ENCODE data around the gene PLD1.

PLD1 gene

DNA sequence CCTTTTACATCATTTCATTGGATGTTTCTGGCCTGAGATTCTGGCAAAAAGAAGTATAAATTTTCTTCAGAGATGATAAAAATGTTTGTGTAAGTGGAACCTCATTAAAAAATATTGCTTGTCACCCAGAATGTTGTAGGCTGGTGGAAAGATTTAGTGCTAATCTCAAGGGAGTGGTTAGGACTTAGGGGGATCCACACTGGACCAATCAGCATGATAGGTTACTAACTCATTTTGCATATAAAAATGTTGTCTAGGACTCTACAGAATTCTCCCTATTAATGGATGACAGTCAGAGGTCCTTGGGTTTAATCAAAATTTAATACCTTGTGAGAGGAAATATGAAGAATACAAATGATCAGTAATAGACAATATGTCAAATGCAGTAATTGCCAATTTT is 241.5 kb downstream of the PLD1 start:
- Histone ChIP-seq H3K27ac (ENCODE audit: extremely low read depth, low read depth, low read length) (no peak overlapping the region), H3K36me3 (ENCODE audit: control insufficient read depth in 2 of 2, insufficient read depth in 1 of 2, low read length in 2 of 2) (no peaks in the 10 kb centered on the region), H3K9me3 (ENCODE audit: control insufficient read depth, insufficient read depth, low read depth, low read length) (no peaks in the 10 kb centered on the region), H3K4me3 (ENCODE audit: low read depth, low read length) (no peak overlapping the region), H3K4me1 (ENCODE audit: control insufficient read depth, insufficient read depth, low read length) (peaks cover 4% of the 10 kb centered on the region)
- TF ChIP-seq ZNF521 (tag by site-specific recombination; IDR thresholded peaks at IDR 0.05): no peak
- TF ChIP-seq RBAK (tag by site-specific recombination; IDR thresholded peaks at IDR 0.05): no peak
- TF ChIP-seq ZNF433 (tag by site-specific recombination; IDR thresholded peaks at IDR 0.05; ENCODE audit: low read depth): no peak
- no peak for TF ChIP-seq IKZF3 (tag by site-specific recombination; IDR thresholded peaks at IDR 0.05)
- TF ChIP-seq, protein P1, sequence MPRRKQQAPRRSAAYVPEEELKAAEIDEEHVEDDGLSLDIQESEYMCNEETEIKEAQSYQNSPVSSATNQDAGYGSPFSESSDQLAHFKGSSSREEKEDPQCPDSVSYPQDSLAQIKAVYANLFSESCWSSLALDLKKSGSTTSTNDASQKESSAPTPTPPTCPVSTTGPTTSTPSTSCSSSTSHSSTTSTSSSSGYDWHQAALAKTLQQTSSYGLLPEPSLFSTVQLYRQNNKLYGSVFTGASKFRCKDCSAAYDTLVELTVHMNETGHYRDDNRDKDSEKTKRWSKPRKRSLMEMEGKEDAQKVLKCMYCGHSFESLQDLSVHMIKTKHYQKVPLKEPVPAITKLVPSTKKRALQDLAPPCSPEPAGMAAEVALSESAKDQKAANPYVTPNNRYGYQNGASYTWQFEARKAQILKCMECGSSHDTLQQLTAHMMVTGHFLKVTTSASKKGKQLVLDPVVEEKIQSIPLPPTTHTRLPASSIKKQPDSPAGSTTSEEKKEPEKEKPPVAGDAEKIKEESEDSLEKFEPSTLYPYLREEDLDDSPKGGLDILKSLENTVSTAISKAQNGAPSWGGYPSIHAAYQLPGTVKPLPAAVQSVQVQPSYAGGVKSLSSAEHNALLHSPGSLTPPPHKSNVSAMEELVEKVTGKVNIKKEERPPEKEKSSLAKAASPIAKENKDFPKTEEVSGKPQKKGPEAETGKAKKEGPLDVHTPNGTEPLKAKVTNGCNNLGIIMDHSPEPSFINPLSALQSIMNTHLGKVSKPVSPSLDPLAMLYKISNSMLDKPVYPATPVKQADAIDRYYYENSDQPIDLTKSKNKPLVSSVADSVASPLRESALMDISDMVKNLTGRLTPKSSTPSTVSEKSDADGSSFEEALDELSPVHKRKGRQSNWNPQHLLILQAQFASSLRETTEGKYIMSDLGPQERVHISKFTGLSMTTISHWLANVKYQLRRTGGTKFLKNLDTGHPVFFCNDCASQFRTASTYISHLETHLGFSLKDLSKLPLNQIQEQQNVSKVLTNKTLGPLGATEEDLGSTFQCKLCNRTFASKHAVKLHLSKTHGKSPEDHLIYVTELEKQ (tag by site-specific recombination; IDR thresholded peaks at IDR 0.05; ENCODE audit: borderline replicate concordance): no peak
- TF ChIP-seq ZNF10 (tag by site-specific recombination; IDR thresholded peaks at IDR 0.05): no peak
- no peak for TF ChIP-seq MYNN (tag by site-specific recombination; IDR thresholded peaks at IDR 0.05; ENCODE audit: borderline replicate concordance)
- no peak for TF ChIP-seq MZF1 (tag by site-specific recombination; IDR thresholded peaks at IDR 0.05; ENCODE audit: borderline replicate concordance)
- TF ChIP-seq, protein P2, sequence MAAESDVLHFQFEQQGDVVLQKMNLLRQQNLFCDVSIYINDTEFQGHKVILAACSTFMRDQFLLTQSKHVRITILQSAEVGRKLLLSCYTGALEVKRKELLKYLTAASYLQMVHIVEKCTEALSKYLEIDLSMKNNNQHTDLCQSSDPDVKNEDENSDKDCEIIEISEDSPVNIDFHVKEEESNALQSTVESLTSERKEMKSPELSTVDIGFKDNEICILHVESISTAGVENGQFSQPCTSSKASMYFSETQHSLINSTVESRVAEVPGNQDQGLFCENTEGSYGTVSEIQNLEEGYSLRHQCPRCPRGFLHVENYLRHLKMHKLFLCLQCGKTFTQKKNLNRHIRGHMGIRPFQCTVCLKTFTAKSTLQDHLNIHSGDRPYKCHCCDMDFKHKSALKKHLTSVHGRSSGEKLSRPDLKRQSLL (tag by site-specific recombination; IDR thresholded peaks at IDR 0.05): no peak
- TF ChIP-seq, protein P3, sequence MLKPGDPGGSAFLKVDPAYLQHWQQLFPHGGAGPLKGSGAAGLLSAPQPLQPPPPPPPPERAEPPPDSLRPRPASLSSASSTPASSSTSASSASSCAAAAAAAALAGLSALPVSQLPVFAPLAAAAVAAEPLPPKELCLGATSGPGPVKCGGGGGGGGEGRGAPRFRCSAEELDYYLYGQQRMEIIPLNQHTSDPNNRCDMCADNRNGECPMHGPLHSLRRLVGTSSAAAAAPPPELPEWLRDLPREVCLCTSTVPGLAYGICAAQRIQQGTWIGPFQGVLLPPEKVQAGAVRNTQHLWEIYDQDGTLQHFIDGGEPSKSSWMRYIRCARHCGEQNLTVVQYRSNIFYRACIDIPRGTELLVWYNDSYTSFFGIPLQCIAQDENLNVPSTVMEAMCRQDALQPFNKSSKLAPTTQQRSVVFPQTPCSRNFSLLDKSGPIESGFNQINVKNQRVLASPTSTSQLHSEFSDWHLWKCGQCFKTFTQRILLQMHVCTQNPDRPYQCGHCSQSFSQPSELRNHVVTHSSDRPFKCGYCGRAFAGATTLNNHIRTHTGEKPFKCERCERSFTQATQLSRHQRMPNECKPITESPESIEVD (tag by site-specific recombination; IDR thresholded peaks at IDR 0.05): no peak
- TF ChIP-seq KLF10 (tag by site-specific recombination; IDR thresholded peaks at IDR 0.05): no peak
- TF ChIP-seq ZNF211 (tag by site-specific recombination; IDR thresholded peaks at IDR 0.05; ENCODE audit: low read depth): no peak
- no peak for TF ChIP-seq ZNF184 (tag by site-specific recombination; IDR thresholded peaks at IDR 0.05)
- no peak for TF ChIP-seq ZNF366 (tag by site-specific recombination; conservative IDR thresholded peaks at IDR 0.05)
- TF ChIP-seq SP2 (tag by site-specific recombination; IDR thresholded peaks at IDR 0.05): no peak
- no peak for TF ChIP-seq ZNF140 (tag by site-specific recombination; IDR thresholded peaks at IDR 0.05)
- TF ChIP-seq, protein P4, sequence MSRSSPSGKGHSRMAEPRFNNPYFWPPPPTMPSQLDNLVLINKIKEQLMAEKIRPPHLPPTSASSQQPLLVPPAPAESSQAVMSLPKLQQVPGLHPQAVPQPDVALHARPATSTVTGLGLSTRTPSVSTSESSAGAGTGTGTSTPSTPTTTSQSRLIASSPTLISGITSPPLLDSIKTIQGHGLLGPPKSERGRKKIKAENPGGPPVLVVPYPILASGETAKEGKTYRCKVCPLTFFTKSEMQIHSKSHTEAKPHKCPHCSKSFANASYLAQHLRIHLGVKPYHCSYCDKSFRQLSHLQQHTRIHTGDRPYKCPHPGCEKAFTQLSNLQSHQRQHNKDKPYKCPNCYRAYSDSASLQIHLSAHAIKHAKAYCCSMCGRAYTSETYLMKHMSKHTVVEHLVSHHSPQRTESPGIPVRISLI (tag by site-specific recombination; IDR thresholded peaks at IDR 0.05): no peak
- TF ChIP-seq YY2 (tag by site-specific recombination; IDR thresholded peaks at IDR 0.05): no peak
- TF ChIP-seq ZNF747 (tag by site-specific recombination; IDR thresholded peaks at IDR 0.05): no peak
- TF ChIP-seq, protein P5, sequence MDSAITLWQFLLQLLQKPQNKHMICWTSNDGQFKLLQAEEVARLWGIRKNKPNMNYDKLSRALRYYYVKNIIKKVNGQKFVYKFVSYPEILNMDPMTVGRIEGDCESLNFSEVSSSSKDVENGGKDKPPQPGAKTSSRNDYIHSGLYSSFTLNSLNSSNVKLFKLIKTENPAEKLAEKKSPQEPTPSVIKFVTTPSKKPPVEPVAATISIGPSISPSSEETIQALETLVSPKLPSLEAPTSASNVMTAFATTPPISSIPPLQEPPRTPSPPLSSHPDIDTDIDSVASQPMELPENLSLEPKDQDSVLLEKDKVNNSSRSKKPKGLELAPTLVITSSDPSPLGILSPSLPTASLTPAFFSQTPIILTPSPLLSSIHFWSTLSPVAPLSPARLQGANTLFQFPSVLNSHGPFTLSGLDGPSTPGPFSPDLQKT (IDR thresholded peaks at IDR 0.05; ENCODE audit: borderline replicate concordance, low read depth, low read length): no peak
- ChIA-PET CTCF (no interaction called here), POLR2A (no interaction called here)

Data from HEK293 (cell line).